ENCODE measurements around the gene EIF1B.

DNA sequence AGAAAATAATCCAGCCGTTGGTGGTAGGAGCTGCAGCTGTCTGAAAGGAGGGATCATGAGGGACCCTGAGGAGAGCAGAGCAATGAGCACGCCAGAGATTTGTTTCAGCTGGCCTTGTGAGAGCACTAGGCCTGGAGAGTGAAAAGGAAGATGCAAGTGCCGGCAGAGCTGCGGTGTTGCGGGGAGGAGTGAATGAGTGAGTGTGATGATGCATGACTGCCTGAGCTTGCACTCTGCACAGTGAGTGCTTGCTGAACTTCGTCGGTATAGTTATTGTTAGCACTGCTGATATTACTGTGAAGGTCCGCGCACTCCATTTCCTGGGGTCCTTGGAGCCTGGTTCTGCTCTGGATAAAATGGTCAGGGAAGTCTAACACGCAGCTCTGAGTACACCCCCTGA is 23.2 kb downstream of the EIF1B start:
- TF ChIP-seq CTCF (IDR thresholded peaks at IDR 0.05) (no peak), POLR2A (IDR thresholded peaks at IDR 0.05) (no peak)
